Measurements from ENCODE around the gene TAF1B. TPM values are rescaled to one million over a fixed set of nuclear protein-coding genes. Genes with fewer than 3 reads are reported as not detected.

The TAF1B gene
- polyA plus RNA-seq, 4 donors = 23.2 to 35.0 (median 29.0) TPM

DNA sequence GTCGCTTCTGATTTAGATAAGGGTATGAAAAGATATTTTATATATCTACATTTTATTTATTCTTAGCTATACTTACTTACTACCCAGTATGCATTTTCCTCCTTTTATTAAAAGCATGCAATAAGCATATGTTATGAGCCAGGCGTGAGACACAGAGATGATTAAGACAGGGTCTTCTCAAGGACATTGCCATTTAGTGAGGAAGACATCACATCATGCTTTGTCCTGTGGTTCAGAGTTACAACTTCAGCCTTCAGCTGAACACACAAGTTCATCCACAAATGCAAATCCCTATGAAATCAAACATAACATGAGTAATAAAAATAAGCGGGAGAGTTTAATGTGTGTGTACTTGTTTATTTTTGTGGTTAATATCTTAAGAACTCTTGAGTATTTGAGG is 138.4 kb downstream of the TAF1B start:
- no peak for DNase-seq (ENCODE audit: low read depth in 4 of 4, low spot score in 3 of 4)

DNA sequence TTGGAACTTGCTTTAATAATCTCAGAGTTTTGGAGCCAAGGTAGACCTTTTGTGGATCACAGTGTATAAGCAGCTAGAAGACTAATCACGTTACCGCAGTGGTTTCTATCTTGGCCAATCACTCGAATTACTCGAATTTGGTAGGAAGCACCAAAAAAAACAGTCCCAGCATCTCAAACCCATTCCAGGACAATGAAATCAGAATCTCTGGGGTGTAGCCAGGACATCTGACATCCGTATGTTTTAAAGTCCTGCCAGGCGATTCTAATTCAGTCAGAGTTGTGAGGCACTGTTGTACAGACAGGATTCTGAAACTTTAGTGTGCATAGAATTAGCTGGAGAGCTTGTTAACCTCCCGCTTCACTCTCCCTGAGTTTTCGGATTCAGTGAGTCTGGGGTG is 139.0 kb downstream of the TAF1B start:
- no peak for DNase-seq (ENCODE audit: low read depth in 4 of 4, low spot score in 3 of 4)

DNA sequence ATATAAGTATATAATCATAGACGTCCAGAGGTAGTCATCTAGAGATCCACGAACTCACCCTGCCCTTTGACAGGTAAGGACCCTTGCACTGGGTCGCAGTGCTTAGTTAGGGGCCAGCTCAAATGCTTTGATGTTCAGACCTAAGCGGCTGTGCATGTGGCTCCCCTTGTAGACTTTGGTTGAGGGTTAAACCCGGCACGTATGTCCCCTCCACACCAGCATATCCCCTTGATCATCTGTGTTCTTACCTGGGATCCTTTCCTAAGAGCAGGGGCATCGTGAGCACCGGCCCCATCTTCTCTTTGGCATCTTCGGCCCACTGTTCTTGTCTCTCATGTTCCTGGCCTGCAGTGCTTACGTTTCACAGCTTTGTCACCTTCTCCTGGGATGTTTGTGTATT is 139.6 kb downstream of the TAF1B start:
- DNase-seq (ENCODE audit: low read depth in 4 of 4, low spot score in 3 of 4) = no peak

DNA sequence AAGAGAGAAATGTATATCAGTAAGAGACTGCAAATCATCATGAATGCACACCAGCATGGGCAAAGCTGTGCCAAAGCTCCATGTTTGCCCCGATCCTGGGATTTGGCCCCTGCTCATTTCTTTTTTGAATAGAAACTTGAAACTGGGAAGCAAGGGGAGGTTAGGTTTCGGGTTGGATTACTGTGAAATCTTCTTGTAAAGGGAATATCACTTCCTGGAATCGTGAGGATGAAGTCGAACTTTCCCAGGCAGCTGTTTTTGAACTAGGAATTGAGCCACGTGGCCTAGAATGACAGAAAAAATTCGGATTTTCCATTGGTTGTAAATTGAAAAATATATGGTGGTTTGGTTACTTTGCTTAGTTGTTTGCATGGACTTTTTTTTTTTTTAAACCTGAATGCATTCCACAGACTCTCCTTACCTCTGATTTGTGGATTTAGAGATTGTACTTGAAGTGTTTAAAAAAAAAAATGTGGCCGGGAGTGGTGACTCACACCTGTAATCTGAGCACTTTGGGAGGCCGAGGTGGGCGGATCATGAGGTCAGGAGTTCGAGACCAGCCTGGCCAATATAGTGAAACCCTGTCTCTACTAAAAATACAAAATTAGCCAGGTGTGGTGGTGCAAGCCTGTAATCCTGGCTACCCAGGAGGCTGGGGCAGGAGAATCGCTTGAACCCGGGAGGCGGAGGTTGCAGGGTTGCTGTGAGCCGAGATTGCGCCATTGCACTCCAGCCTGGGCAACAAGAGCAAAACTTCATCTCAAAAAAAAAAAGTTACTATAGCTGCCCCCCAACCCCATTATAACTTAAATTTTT is 140.3 kb downstream of the TAF1B start:
- no peak for DNase-seq (ENCODE audit: low read depth in 4 of 4, low spot score in 3 of 4)

Other genes starting within 250 kb of the TAF1B start
- gene YWHAQ, start 212.5 kb upstream of the TAF1B start, polyA plus RNA-seq (ENCODE audit: insufficient read length in 4 of 4) = 100 to 1,000 TPM; 402 to 503 (median 493) TPM
- 1 to 10 TPM; 5.0 to 8.1 (median 5.6) TPM for gene GRHL1, start 108.2 kb downstream of the TAF1B start, polyA plus RNA-seq (ENCODE audit: insufficient read length in 4 of 4)
- gene KLF11, start 200.1 kb downstream of the TAF1B start, polyA plus RNA-seq (ENCODE audit: insufficient read length in 4 of 4) = 10 to 100 TPM; 23.8 to 27.4 (median 26.4) TPM
- gene CYS1, start 236.9 kb downstream of the TAF1B start, polyA plus RNA-seq (ENCODE audit: insufficient read length in 4 of 4) = 100 to 1,000 TPM in 3 of 4 donors, 10 to 100 TPM in 1; 94.3 to 133 (median 103) TPM